GM20431 (cell line): ENCODE data around the gene TIMP2.

Experiments
- in situ Hi-C: fragments of 300-500 bp; cut with MseI, MboI; formaldehyde crosslinking; loops from one replicate; pipeline ENCODE4 v1.15.0; 2020; ENCODE audit warnings: low sequenced_read_pairs; ENCODE audit not compliant: unreplicated experiment

The TIMP2 gene

GRCh38 chr17:78826421-78826820 is 98.8 kb downstream of the TIMP2 start:
- in situ Hi-C loops: no loop called here

DNA sequence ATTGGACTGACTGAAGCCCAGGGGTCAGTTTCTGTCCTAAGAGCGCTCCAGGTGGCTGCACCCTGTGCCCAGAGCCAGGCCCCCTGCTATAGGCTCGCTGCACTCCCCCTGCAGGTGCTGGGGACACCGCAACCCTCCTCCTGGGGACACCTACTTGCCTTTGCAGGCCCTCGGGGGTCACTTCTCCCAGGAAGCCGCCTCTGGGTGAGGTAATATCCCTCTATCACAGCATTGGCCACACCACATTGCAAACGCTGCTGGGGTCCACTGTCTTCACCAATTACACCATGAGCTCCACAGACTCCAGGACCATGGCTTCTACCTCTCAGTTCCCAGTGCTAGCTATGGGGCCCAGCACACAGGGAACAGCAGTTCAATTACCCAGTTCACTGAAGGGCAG is 99.5 kb downstream of the TIMP2 start:
- in situ Hi-C loops: no loop called here

DNA sequence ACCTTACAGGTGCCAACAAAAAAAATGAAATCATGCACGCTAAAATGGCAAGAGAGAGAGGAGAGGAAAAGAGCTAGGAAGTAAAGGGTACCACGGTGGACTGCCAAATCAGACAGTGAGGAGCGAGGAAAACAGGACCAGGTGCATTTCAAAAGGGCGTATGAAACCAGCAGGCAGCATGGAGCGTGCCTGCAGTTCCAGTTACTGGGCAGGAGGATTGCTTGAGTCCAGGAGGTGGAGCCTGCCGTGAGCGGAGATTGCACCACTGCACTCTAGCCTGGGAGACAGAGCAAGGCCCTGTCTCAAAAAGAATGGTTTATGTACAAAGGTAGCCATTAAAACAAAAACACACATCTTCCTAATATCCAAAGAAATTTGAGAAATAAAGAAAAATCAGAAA is 100.9 kb downstream of the TIMP2 start:
- in situ Hi-C loops: no loop called here

GRCh38 chr17:78823282-78824046 is 101.7 kb downstream of the TIMP2 start:
- in situ Hi-C loops: no loop called here

- in situ Hi-C loops: no loop called here
Observed at GRCh38 chr17:78822552-78822951, 102.6 kb downstream of the TIMP2 start.

DNA sequence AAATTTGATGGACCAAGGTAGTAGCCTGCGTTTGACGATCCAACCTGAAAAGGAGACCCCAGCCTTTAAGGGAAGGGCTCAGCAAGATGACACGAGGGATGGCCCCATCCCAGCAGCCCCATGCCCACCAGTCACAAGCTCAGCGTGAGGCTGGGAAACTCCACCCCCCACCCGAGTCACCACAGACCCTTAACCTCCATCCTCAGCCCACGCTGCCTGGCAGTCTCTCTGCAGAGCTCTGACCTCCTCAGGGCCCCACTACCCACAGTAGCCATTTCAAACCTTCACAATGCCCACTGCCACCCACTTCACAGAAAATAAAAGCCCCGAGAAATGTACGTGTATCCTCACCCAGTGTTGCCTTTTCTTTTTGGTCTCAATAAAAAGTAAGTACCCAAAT is 103.2 kb downstream of the TIMP2 start:
- in situ Hi-C loops: no loop called here

DNA sequence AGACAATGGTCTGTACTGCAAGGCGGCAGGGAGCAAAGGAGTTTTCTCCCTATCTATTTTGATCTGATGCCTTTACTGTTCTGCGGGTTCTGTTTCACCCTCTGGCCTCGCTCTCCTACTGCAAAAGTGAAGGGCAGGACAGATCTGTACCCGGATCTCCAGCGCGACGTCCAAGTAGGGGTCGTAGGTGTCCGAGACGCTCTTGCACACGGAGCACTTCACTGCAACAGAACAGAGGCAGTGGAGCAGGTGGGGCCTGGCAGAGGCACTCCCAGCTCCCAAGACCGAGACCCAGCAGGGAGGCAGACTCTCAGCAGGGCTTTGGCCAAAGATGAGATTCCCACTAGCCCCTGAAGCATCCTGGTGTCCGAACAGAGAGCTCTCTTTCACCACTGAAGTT is 104.3 kb downstream of the TIMP2 start:
- in situ Hi-C loops: no loop called here

GRCh38 chr17:78819806-78820792 is 105.1 kb downstream of the TIMP2 start:
- in situ Hi-C loops: no loop called here

DNA sequence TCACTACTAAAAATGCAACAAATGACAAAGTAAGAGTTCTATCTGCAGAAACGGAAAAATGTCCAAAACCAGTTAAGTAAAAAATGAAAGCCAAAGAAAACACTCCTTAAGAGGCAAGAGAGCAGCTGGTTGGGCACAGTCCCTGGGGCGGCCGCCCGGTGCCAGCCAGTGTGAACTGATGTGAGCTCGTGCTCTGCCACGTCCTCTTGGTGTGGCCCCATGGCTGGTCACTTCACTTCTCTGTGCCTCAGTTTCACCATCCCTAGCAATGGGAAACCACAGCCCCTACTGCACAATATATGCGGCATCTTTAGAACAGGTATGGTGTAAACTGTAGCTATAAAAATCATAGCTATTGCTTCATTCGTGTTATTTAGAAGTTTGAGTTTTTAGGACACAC is 105.8 kb downstream of the TIMP2 start:
- in situ Hi-C loops: no loop called here

- in situ Hi-C loops: no loop called here
Observed at GRCh38 chr17:78818932-78819331, 106.3 kb downstream of the TIMP2 start.

DNA sequence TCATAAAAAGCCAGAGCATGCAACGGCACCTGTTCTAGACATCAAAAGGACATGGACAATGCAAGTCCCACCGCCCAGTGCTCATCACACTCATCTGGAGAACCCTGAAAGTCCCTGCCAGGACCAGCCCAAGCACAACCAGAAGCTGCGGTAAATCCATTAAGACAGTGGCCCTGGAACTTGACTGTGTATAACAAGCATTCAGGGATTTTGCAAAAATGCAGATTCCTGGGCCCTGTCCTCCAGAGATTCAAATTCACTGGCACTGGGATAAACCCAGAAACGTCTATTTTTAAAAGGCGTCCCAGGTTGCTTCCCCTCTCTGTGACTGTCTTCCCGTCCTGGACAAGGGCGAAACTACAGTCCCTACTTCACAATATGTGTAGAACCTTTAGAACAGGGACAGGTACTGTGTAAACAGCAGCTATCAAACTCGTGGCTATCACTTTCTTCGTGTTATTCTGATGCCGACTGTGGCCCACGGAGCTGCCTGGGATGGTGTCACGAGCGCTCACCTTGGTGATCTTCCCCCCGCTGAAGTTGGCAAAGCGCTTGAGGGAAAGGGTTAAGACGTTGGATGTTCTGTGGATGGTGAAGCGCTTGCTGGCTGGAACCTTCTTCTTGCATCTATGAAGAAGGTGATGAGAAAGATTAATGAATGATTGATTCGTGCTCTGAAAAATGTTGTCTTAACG is 106.9 kb downstream of the TIMP2 start:
- in situ Hi-C loops: no loop called here

DNA sequence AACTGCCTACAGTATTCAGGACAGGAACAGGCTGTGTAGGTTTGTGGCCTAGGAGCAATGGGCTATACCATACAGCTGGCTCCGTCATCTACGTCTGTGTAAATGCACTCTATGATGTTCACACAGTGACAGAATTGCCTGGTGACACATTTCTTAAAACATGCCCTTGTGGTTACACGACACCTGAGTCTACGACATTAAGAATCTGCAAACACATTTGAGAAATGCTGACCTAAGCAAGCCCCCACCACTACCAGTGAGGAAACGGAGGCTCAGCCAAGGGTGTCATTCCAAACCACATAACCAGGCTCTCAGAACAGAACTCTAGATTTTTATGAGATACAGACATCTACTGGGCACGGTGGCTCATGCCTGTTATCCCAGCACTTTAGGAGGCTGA is 108.1 kb downstream of the TIMP2 start:
- in situ Hi-C loops: no loop called here

- in situ Hi-C loops: no loop called here
Observed at GRCh38 chr17:78815696-78816095, 109.5 kb downstream of the TIMP2 start.

GRCh38 chr17:78812855-78813254 is 112.3 kb downstream of the TIMP2 start:
- in situ Hi-C loops: no loop called here

DNA sequence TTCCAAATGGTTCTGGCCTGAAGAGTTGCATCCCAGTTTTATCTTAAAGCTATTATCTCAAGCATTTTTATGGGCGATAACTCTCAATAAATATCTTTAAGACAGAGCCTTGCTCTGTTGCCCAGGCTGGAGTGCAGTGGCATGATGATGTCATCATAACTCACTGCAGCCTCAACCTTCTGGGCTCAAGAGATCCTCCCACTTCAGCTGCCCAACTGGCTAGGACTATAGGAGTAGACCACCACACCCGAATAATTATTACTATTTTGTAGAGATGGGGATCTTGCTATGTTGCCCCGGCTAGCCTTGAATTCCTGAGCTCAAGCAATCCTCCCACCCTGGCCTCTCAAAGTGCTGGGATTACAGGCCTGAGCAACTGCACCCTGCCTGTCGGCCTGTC is 117.0 kb downstream of the TIMP2 start:
- in situ Hi-C loops: no loop called here

GRCh38 chr17:78806451-78806850 is 118.7 kb downstream of the TIMP2 start:
- in situ Hi-C loops: no loop called here

GRCh38 chr17:78805301-78805700 is 119.9 kb downstream of the TIMP2 start:
- in situ Hi-C loops: no loop called here

DNA sequence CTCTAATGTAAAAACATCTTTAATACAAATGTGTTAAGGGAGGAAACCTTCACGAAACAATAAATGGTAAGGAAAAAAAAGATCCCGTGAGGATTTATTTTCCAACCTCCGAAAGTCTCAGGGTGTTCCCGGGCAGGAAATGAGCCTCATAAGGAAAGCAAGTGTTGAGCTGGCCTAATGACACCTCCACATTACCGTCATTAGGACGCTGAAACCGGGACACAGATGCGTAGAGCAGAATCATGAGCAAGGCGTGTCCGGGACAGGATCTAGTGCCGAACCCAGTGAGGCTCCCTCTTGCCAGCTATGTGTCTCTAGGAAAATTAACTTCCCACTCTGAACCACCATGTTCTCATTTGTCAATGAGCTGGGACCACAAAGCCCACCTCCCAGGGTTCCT is 120.4 kb downstream of the TIMP2 start:
- in situ Hi-C loops: no loop called here

DNA sequence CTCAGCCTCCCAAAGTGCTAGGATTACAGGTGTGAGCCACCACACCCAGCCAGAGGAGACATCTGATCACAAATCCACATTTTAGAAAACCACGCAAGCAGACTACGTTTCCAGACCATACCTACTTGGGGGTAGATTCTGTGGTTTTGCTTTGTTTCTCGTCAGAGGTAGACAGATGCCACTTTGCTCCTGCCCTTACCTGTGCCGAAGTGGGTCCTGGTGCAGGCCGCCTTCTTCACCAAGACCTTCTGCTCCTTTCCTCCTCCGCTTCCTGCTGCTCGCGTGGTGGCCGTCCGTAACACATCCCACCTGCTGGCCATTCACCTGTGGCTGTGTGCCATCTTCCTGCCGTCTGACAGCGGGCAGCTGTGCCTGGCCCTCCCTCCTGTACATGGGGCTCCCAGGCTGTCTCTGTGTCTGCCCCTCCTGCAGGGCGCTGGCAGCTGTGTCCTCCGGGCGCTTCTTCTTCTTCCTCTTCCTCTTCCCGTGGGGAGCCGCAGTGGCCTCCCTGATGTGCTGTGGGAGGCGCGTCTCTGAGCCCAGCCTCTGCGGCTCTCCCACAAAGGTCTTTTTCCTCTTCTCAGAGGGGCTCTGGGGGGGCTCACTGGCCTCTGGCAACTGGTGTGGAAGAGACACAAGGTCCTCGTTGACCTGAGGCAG is 121.9 kb downstream of the TIMP2 start:
- in situ Hi-C loops: no loop called here
